NOMO-1 (cell line): ENCODE data around the gene ZNF33B.
A peak's percentile ranks its signal among the peaks of the same experiment; 100 is the strongest.
"Not testable (repeated sequence)": the region's sequence is repeated elsewhere in the genome, so short reads cannot be mapped to it uniquely, and the experiment has no call there.

Experiments
- DNase-seq, 2 experiments: peaks; one replicate each; lab custom pipeline; 2025; ENCODE audit not compliant: unreplicated experiment in 2 of 2; lab: John Stamatoyannopoulos, UW

Gene ZNF33B

DNA sequence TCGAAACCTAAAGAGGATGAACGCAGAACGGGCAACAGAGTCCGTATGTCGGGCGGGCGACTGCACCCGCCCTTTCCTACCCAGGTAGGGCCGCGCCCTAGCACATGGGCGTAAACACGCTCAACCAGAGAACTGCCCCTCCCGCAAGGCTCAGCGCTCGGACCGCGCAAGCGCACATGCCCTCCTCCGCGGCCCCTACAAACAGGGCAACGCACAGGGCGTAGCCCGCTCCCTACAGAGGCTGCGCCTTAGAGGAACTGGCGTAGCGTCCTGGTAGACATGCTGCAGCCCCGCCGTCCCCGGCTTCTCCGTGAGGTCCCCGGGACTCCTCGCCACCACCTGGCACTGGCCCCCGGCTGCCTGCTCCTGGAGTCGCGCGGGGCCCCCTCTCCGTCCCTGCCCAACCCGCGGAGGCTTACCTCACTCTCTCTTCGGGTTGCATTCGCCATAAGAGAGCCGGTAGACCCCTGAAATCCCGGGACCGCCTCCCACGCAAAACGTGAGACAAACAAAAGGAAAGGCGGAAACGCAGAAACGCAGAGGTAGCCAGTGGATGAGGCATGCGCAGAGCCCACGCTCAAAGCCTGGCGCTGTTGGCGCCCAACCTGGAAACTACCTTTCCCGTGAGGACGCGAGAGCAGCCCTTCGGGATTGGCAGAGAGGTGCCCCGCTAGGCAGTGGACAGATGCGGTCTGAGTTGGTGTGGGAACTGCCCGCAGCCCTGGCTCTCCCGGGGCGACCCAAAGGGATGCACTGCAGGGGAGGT, at the start of gene ZNF33B:
TSS of gene ZNF33B (minus strand) at position 516 of the 766 bp plus-strand sequence. CDS start 1,642 bp downstream, outside the sequence.
- peak; percentile 85 to 91 for DNase-seq

GRCh38 chr10:42684517-42684916, 46.1 kb upstream of the ZNF33B start:
- no peak for DNase-seq

GRCh38 chr10:42680267-42680666, 41.9 kb upstream of the ZNF33B start:
- no peak for DNase-seq

DNA sequence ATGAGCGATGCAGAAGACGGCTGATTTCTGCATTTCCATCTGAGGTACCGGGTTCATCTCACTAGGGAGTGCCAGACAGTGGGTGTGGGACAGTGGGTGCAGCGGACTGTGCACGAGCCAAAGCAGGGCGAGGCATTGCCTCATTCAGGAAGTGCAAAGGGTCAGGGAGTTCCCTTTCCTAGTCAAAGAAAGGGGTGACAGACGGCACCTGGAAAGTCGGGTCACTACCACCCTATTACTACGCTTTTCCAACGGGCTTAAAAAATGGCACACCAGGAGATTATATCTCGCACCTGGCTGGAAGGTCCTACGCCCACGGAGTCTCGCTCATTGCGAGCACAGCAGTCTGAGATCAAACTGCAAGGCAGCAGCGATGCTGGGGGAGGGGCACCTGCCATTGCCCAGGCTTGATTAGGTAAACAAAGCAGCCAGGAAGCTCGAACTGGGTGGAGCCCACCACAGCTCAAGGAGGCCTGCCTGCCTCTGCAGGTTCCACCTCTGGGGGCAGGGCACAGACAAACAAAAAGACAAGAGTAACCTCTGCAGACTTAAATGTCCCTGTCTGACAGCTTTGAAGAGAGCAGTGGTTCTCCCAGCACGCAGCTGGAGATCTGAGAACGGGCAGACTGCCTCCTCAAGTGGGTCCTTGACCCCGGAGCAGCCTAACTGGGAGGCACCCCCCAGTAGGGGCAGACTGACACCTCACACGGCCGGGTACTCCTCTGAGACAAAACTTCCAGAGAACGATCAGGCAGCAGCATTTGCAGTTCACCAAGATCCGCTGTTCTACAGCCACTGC, 27.0 kb upstream of the ZNF33B start:
- DNase-seq: not testable (repeated sequence)

GRCh38 chr10:42654419-42654818, 16.0 kb upstream of the ZNF33B start:
- DNase-seq: no peak

GRCh38 chr10:42652858-42653257, 14.5 kb upstream of the ZNF33B start:
- DNase-seq: no peak

GRCh38 chr10:42650374-42650773, 12.0 kb upstream of the ZNF33B start:
- no peak for DNase-seq

- no peak for DNase-seq
Observed at GRCh38 chr10:42648512-42648911, 10.1 kb upstream of the ZNF33B start.

DNA sequence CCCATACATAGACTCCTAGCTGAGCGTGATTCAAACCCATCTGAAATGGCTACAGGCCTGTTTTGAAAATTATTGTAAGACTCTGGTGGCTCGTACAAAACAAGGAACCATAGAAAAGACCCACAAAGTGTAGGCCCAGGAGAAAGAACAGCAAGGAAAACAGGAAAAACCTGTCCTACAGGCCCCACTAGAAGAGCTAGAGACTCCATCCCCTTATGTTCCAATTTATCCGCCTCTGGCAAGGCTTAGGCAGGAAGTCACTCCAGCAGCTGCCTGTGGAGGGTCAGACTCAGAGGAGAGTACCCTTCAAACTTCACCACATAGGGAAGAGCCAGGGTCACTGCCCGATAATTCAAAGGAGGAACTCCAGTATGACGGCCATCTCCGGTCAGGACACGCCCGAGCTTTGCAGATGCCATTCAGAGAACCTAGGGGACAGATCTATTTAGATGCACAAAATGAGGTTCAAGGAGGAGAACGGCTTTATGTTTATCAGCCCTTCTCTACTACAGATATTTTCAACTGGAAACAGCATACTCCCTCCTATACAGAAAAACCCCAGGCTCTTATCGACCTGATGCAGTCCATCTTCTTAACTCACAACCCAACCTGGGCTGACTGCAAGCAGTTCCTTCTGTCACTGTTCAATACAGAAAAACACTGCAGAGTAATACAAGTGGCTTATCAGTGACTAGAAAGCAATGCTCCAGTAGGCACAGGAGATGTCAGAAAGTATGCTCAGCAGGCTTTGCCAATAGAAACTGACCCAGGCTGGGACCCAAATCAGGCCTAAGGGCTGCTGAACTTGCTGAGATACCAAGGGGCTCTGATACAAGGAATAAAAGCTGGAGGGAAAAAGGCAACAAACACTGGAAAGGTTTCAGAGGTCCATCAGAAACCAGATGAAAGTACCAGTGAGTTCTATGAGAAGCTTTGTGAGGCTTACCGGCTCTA, 8.6 kb upstream of the ZNF33B start:
- DNase-seq: no peak

DNA sequence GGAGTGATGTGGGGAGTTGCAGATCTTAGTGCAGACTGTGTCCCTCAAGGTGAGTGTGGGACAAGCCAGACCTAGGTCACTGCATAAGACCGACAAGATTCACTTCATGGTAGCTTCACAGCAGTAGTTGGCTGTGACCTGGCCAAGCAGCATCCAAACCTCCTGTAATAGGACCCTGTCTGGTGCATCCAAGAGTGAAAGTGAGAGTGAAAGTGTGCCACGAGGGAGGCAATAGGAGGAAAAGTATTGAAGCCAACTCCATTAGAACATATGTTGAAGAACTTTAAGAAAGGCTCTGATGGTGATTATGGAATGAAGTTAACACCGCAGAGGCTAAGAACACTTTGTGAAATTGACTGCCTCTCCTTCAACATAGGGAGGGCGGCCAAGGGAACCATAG, 7.8 kb upstream of the ZNF33B start:
- DNase-seq: no peak

DNA sequence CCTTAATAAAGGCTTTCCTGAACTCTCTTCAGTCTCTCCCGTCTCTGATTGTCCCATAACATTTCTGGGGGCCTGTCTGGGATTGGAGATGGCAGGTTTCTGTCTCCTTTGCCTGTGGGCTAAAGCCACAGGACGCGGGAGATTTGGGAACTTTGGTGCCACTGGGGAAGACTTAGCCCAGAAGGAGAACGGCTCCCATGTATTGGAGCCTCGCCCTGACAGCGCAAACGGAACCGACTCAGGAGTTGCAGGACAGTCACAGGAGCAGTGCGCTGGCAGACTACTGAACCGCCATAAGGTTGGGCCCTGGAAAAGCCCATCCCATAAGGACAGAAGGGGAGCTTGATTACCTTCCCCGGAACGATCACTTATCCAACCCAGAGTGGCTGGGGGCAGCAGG, 7.1 kb upstream of the ZNF33B start:
- DNase-seq: no peak

DNA sequence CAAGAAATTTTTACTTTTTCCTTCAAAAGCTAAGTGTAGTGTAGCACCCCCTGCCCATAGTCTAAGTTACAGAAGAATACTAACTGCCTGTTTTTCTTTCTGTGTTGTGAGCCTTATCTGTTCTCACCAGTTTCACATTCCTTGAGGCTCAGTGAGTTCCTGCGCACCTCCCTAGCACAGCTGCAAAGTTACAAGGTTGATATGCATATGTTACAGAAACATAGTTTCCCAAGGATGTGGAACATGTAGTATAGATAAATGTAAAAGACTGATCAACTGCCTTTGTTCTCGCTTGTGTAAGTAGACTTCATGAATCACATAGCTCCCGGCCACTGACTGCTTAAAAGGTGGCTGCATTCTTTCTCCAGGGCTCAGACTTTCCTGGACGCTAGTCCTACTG, 6.7 kb upstream of the ZNF33B start:
- no peak for DNase-seq

GRCh38 chr10:42640610-42641229, 2.4 kb upstream of the ZNF33B start:
- DNase-seq: no peak

- DNase-seq: peak in 1 of 2 experiments; percentile 70
Observed at GRCh38 chr10:42638821-42639270, 476 bp upstream of the ZNF33B start.

DNA sequence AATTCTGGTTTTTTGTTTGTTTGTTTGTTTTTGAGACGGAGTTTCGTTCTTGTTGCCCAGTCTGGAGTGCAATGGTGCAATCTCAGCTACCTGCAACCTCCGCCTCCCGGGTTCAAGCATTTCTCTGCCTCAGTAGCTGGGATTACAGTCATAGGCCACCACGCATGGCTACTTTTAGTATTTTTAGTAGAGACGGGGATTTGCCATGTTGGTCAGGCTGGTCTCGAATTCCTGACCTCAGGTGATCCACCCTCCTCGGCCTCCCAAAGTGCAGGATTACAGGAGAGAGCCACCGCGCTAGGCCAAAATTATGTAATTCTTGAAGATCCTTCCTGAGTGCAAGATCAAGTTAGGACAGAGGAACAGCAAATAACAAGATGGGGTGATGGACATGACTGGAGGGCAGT, 719 bp downstream of the ZNF33B start:
- DNase-seq: no peak

DNA sequence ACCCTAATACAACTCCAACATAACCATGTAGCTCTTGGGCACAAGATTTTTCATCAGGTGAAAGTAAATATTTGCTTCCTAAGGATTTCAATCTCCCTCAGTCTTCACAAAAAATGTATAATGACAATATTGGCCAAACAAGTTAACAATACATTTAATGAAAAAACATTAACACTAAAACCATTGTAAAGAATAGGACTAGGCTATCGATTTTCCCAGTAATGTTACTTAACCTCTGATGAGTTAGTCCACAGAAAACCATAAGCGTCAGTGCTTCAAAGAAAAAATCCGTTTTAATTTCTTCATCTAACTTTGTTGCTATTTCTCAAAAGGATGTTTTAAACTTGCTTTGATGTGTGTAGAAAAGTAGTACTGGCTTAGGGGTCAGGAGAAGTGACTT, 1.2 kb downstream of the ZNF33B start:
- DNase-seq: no peak

DNA sequence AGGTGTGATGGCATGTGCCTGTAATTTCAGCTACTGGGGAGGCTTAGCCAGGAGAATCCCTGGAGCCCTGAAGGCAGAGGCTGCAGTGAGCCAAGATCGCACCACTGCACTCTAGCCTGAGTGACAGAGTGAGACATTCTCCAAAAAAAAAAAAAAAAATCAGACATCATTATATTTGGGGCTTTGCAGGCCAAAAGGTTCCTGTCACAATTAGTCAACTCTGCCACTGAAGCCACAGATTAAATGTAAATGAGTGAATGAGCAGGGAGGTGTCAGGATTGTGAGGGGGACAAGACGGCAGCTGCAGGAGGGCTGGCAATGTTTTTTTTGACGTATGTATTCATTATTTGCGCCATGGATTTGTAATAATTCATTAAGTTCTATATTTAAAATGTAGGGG, 3.3 kb downstream of the ZNF33B start:
- DNase-seq: no peak

DNA sequence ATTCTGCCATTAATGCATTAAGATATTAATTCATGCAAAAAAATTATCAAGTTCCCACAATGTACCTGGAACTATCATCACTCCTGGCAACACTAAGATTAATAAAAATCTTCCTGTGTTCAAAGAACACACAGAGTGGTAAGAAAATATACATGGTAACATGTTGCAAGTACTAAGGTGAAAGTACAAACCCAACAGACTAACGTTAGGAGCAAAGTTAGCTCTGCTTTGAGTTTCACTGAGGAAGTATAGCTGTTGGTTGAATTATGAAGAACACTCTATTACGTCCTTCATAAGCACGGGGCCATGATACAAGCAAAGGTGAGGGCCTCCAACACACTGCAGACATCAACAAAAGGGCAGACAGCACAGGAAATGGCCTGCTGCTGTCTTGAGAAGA, 5.8 kb downstream of the ZNF33B start:
- DNase-seq: no peak

GRCh38 chr10:42630537-42631134, 7.7 kb downstream of the ZNF33B start:
- no peak for DNase-seq

GRCh38 chr10:42623929-42624328, 14.4 kb downstream of the ZNF33B start:
- no peak for DNase-seq
